ENCODE measurements around the gene GUCA2B. TPM values are rescaled to one million over a fixed set of nuclear protein-coding genes. Genes with fewer than 3 reads are reported as not detected.

The GUCA2B gene
- total RNA-seq, 1 donor from 2014 or later, result not detected

GRCh38 chr1:42163114-42163513 lies 9.9 kb downstream of the GUCA2B start:
- Histone ChIP-seq H3K4me1 (no peaks in the 10 kb centered on the region), H3K27me3 (no peaks in the 10 kb centered on the region), H3K9me3 (no peaks in the 10 kb centered on the region), H3K36me3 (no peaks in the 10 kb centered on the region), H3K27ac (no peak overlapping the region), H3K4me3 (no peak overlapping the region)
- no peak for DNase-seq (ENCODE audit: low spot score in 2 of 2)
- intact Hi-C loops (cut with DNase I), result no loop called here
- TF ChIP-seq, protein P1, sequence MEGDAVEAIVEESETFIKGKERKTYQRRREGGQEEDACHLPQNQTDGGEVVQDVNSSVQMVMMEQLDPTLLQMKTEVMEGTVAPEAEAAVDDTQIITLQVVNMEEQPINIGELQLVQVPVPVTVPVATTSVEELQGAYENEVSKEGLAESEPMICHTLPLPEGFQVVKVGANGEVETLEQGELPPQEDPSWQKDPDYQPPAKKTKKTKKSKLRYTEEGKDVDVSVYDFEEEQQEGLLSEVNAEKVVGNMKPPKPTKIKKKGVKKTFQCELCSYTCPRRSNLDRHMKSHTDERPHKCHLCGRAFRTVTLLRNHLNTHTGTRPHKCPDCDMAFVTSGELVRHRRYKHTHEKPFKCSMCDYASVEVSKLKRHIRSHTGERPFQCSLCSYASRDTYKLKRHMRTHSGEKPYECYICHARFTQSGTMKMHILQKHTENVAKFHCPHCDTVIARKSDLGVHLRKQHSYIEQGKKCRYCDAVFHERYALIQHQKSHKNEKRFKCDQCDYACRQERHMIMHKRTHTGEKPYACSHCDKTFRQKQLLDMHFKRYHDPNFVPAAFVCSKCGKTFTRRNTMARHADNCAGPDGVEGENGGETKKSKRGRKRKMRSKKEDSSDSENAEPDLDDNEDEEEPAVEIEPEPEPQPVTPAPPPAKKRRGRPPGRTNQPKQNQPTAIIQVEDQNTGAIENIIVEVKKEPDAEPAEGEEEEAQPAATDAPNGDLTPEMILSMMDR (IDR thresholded peaks at IDR 0.05), result no peak

- Histone ChIP-seq H3K36me3 (no peaks in the 10 kb centered on the region), H3K4me1 (no peaks in the 10 kb centered on the region), H3K27me3 (no peaks in the 10 kb centered on the region), H3K4me3 (no peak overlapping the region), H3K27ac (no peak overlapping the region), H3K9me3 (no peaks in the 10 kb centered on the region)
- TF ChIP-seq, protein P1 (IDR thresholded peaks at IDR 0.05), result no peak
- intact Hi-C loops (cut with DNase I), result no loop called here
- no peak for DNase-seq (ENCODE audit: low spot score in 2 of 2)
These were observed 10.6 kb downstream of the GUCA2B start for GRCh38 chr1:42163536-42164503.

GRCh38 chr1:42164551-42165420 lies 11.6 kb downstream of the GUCA2B start, which contains the start of gene GUCA2A:
Gene GUCA2A, minus strand, starts transcription at chr1:42164745. Its CDS starts 33 bp downstream, at chr1:42164712.
- Histone ChIP-seq H3K9me3 (no peaks in the 10 kb centered on the region), H3K4me3 (no peak within 1 kb of the TSS), H3K27ac (no peak within 1 kb of the TSS), H3K4me1 (no peaks in the 10 kb centered on the region), H3K27me3 (no peaks in the 10 kb centered on the region), H3K36me3 (no peaks in the 10 kb centered on the region)
- intact Hi-C loops (cut with DNase I), result no loop called here
- no peak for DNase-seq (ENCODE audit: low spot score in 2 of 2)
- TF ChIP-seq, protein P1 (IDR thresholded peaks at IDR 0.05), result no peak

DNA sequence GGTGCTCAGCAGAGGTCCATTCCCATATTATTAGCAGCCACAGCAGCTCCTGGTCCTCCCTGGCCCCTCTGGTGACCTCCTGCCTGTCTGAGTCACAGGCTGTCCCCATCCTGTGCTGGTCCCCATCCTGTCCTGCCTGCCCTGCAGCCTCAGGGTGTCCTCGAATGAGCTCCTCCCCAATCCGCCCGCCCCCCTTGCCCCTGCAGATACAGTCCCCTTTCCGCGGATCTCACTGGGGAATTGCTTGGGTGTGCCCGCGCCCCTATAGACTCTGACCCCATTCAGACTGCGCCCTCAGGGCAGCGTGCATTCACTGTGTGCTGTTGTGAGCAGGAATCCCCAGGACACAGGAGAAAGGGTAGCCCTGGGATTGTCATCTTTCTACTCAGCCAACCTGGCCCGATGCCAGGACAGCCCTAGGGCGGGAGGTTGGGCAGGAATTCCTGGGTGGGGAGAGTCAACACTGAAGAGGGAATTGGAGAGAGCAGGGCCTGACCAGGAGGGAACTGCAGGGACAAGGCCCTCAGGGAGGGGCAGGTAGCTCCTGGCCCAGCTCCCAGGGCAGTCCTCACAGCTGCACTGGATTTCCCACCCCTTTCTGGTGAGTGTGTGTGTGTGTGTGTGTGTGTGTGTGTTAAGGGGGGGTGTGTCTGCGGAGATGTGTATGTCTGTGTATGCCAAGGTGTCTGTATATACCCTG lies 12.5 kb downstream of the GUCA2B start:
- Histone ChIP-seq H3K36me3 (no peaks in the 10 kb centered on the region), H3K9me3 (no peaks in the 10 kb centered on the region), H3K4me1 (no peaks in the 10 kb centered on the region), H3K4me3 (no peak overlapping the region), H3K27me3 (no peaks in the 10 kb centered on the region), H3K27ac (no peak overlapping the region)
- intact Hi-C loops (cut with DNase I), result no loop called here
- no peak for DNase-seq (ENCODE audit: low spot score in 2 of 2)
- TF ChIP-seq, protein P1 (IDR thresholded peaks at IDR 0.05), result no peak

All from ascending aorta (tissue), 2 donors.